Spleen (tissue), 7 donors: ENCODE results near the gene LAMC2.

Source experiments
- POLR2AphosphoS5 ChIP-seq, 3 donors: sonication (generic); formaldehyde crosslinking; IDR thresholded peaks; one replicate each; pipeline ENCODE4 v1.5.1; 2017; ENCODE audit warnings: antibody characterized with exemption in 3 of 3
- TF ChIP-seq, protein P1 (sequence below), 11 experiments: fragments of 200-600 bp in 7 of 11; fragments of 450-650 bp in 4 of 11; sonication (generic) in 4 of 11; IDR thresholded peaks in 8 of 11; conservative IDR thresholded peaks in 3 of 11; 1 replicate in 7 of 11; 2 replicates in 4 of 11; pipeline versions ENCODE4 v1.4.0 to v1.8.0; 2016 to 2021; ENCODE audit warnings: antibody characterized with exemption in 11 of 11, inconsistent platforms in 4 of 11, mild to moderate bottlenecking in 1 of 11
- donor health status: DM: no; HTN: no; CAD: no; lungs with moderate emphysema.
- donor health status: DM: no; HTN: no; CAD: no.
- donor health status: DM: no; HTN: no; CAD: no.

DNA sequence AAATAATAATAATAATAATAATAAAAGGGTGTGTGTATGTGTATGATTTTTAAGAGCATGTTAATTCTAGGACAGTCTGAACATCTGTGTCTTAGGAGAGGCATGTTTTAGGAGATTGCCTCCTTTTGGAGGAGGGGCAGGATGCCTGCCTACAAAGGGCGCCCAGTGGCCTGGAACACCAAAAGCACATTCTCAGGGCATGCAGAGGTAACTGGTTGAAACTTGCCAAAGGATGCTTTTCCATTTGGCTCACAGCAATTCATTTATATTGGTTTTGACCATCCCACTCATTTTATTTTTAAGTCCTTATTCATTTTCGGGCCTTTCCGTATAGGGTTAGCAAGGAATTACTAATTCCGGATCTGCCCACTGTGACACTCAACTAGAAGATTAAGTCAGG lies 21.1 kb upstream of the LAMC2 start:
- TF ChIP-seq, protein P1, sequence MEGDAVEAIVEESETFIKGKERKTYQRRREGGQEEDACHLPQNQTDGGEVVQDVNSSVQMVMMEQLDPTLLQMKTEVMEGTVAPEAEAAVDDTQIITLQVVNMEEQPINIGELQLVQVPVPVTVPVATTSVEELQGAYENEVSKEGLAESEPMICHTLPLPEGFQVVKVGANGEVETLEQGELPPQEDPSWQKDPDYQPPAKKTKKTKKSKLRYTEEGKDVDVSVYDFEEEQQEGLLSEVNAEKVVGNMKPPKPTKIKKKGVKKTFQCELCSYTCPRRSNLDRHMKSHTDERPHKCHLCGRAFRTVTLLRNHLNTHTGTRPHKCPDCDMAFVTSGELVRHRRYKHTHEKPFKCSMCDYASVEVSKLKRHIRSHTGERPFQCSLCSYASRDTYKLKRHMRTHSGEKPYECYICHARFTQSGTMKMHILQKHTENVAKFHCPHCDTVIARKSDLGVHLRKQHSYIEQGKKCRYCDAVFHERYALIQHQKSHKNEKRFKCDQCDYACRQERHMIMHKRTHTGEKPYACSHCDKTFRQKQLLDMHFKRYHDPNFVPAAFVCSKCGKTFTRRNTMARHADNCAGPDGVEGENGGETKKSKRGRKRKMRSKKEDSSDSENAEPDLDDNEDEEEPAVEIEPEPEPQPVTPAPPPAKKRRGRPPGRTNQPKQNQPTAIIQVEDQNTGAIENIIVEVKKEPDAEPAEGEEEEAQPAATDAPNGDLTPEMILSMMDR (IDR thresholded peaks at IDR 0.05 in 8 of 11, conservative IDR thresholded peaks at IDR 0.05 in 3 of 11), result no peak
- TF ChIP-seq POLR2AphosphoS5 (IDR thresholded peaks at IDR 0.05), result no peak
